HG03354 (cell line): ENCODE measurements around the gene CTNND2.
"Not testable (repeated sequence)": the region's sequence is repeated elsewhere in the genome, so short reads cannot be mapped to it uniquely, and the experiment has no call there.

Experiments
- ATAC-seq: cut with Tn5 transposase; IDR thresholded peaks from one replicate; pipeline ENCODE4 v1.9.1; 2021; ENCODE audit warnings: mild to moderate bottlenecking; ENCODE audit not compliant: unreplicated experiment, poor library complexity, severe bottlenecking

CTNND2 gene

DNA sequence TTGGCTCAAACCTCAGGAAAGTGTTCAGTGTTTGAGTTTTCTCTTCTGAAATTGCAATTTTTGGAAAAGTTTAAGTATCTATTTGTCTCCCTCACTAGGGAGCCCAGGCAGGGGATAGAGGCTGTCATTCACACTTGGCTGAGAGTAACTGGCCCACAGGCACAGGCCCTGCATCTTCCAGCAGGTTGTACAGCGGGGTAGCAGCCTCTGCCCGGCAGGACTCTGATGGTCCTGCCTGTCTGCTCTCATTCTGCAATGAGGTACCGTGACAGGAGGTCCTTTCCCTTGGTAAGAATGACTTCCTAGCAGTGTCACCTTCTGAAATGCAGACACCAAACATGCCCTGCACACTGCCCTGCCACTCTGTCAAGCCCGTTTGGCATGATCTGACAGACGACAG, 860.4 kb downstream of the CTNND2 start:
- no peak for ATAC-seq

DNA sequence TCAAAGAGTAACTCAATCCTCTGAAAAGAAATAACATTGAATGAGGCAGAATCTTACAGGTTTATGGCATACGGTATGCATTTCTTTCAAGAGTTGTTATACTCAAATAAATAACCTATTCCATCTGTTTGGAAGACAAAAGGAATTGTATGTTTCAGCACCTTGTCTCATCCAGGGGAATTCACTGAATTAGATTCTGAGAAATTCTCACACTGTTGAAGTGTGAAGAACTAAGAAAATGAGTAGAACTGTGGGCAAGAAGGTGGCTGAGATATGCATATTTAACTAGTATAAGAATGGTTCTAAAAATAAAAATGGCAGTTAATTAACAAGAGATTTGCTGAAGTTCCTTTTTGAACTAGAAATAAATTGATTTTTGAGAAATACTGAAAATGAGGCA, 863.9 kb downstream of the CTNND2 start:
- no peak for ATAC-seq

DNA sequence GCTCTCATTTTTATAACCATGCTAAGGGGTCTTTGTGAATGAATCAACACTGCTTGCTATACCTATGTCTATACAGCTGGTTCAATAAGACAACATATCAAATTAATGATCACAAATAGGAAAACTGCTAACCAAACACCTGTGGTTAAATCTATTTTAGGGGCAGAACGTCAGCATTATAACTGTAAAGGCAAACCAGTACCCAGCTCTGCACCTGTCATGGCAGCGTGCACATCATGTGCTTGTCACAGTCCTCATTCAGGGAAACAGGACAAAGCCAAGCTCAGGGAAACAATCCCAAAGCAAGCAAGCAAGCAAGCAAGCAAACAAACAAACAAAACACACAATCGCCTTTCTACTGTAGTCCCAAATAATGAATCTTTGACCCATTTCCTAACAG, 865.5 kb downstream of the CTNND2 start:
- ATAC-seq = no peak

DNA sequence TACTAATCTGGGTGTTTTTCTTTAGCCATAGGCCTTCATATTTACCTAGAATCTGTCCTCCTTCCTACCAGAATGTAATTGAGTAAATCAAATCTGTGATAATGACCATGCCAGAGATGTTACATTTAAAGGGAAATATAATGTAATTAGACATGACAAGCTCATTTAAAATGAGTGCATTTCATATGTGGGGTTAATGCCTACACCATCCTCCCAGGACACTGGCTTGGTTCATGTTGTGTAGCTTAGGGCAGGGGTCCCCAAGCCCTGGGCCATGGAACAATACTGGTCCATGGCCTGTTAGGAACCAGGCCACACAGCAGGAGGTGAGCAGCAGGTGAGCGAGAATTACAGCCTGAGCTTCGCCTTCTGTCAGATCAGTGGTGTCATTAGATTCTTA, 866.3 kb downstream of the CTNND2 start:
- ATAC-seq = no peak

DNA sequence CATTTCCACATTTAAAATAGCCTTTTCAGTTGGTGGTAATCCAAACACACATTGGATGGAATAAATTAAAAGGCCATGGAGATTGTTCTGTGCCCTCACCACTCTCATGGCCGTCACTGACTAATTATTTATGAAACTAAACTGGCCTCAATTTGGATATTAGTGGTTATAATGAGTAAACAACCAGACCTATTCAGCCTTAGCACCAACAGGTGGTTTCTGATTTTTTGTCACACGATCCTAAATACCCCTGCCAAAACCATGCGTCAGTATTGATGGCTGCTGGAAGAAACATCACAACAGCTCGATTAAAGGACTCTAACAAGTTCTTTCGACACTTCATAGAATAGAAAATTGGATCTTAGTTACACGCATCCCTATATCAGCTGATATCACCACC, 867.2 kb downstream of the CTNND2 start:
- peak; percentile 85 for ATAC-seq

DNA sequence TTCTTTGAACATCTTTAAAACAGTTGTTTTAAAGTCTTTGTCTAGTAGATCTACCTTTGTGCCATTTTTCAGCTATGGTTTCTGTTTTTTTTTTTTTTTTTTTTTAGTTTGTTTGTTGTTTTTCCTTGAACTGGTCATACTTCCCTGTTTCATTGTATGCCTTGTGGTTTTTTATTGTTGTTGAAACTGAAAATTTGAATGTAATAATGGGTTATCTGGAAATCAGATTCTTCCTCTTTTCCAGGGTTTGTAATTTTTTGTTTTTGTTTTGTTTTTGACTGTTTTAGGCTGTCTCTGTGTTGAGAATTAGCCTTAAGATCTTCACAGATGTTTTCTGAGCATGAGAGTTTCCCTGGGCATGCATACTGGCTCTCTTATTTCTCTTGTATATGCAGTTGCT, 873.6 kb downstream of the CTNND2 start:
- ATAC-seq = no peak

DNA sequence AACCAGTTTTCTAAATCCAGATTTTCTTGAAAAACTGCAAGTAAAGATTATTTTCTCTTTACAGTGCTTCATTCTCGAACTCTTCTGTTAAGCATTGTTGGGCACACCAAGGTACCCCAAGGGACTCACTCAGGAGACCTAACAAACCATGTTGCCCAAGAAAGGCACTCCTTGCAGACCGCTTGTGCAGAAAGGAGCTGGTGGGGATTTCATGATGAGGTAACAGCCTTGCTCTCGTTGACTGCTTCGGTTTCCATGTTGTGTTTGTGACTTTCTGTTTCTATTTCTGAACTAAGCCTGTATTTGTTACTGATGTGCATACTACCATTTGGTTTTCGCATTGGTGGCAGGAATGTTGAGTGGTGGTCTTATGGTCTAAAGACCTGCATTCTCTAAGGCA, 876.6 kb downstream of the CTNND2 start:
- ATAC-seq = peak; percentile 76

DNA sequence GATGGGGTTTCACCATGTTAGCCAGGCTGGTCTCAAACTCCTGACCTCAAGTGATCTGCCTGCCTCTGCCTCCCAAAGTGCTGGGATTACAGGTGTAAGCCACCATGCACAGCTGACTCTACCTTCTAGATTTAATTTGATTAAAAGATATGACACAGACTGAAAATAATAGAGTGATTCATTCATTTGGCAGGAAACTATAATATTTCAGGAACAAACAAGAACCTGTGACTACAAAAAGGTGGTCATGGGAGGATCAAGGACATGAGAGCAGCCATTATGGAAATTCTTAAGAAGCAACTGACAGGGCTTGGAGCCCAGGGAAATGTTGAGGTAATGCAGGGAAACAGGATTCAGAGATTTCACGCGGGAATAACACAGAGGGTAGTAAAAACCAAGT, 877.7 kb downstream of the CTNND2 start:
- ATAC-seq = no peak

DNA sequence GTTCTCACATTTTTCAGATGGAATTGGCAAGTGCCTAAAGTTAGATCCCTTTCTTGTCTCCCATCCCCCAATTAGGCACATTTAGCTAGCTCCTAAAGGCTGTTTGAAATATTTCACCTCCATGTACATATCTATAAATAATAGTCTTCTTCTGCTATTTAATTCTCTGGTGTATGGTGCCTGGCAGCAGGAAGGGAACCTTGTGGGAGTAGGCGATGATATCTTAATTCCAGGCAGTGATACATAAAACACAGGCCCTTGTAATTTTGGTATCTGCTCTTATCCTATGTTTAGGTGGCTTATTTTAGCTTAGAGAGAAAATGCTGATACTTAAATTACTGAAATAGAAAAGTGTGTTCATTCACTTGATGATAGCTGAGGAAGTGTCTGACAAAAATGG, 880.3 kb downstream of the CTNND2 start:
- no peak for ATAC-seq

DNA sequence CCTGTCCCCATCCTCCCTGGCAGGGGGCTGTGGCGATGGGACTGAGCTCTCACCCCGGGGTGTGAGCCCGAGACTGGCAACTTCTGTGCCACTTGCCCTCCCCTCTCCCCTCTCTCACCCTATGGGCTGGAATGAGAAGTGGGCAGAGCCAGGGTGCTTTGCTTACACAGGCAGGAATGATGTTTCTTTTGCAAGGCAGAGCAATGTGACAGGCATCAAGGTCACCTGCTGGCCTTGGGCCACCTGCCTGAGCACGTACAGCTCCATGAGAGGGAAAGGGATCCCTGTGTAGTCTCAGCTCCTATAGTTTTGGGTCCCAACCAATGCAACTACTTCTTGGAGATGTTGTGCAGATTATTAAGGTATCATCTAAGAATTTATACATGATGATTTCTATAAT, 890.5 kb downstream of the CTNND2 start:
- ATAC-seq = no peak

DNA sequence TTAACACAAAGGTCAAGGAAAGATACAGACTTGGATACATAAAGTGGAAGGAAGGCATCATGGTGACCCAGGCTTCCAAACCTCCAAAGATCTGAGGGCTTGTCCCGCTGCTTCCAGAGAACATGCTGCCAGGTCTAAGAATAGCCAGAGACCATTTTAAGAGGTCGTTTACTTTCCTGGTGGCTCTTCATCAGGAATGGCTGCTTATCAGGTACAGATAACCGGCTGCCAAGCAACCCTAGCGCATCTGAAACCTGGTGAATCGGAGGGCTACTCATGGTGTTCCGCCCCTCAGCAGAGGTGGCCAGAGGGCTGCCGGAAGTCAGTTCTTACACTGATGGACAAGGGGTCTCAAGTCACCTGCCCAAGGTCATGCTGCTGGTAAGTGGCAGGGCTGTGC, 892.0 kb downstream of the CTNND2 start:
- no peak for ATAC-seq

DNA sequence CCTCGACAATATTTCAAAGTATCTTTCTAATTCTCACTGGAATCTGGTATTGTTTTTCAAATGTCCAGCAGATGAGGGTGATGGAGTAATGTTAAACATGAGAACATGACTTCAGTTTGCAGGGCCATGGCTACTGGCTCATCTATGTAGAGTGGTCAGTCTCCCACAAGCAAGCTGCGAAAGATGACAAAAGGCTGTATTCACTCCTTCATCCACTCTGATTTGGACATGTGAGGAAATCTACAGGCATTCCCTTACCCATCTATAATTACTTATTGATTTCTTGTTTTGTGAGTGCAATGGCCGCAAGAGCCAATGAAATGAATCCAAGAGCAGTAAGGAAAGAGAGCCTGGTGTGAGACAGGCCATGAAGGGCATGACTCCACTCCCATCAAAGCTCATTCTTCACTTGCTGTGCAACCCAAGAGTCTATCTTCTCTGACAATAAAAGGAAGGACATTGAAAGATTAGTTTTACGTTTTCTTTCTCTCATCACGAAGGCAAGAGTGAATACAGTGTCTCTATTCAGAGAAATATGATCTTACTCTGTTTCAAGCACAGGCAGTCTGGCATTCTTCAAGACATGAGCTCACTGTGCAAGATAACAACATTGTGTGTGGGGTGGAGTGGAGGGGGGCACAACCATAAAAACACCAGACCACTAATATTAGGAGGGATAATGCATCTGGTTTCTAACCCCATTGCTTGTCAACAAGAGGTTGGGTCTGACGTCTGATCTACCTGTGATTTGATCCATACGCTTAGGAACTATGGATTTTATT, 893.6 kb downstream of the CTNND2 start:
- no peak for ATAC-seq

DNA sequence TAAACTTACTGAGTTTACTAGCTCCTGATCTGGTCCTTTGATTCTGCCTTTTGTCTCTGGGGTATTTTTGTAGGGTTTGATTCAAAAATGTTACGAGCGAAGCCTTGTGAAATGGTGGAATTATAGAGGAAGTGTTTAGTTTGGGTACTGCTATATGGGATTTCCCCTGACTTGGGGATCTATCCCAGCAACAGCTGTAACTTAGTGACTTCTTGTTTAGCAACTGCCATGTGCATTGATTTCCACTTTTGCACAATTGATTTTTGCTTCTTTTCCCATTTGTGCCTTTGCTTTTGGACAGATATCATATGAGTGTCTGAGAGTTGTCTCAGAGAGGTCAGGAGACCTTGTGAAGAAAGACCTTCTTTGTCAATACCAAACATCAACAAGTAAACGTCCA, 894.7 kb downstream of the CTNND2 start:
- ATAC-seq = no peak

DNA sequence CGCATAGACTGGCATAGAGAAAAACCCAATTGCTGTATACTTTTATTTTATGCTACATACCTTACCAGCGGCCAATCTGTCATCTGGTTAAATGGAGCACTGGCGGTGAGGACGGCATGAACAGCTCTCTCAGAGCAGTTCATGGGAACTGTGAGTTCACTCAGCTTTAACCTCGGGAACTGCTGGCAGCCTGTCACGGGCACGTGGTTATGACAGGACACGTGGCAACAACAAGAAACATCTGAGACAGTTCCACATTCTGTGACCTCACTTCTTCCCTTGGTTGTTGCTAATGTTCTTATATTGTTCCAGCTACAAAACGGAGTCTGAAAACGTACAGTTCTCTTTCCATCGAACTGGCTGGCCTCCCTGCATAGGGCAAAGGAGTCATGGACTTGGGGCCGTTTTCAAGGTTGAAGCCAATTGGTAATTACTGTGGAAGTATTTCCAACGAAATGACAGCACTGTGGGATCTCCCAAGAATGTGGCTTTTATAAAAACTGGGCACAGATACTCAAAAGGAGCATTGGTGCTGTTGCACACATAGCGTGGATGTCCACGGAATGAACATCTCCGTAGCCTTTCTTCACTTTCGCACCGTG, 896.9 kb downstream of the CTNND2 start:
- no peak for ATAC-seq

DNA sequence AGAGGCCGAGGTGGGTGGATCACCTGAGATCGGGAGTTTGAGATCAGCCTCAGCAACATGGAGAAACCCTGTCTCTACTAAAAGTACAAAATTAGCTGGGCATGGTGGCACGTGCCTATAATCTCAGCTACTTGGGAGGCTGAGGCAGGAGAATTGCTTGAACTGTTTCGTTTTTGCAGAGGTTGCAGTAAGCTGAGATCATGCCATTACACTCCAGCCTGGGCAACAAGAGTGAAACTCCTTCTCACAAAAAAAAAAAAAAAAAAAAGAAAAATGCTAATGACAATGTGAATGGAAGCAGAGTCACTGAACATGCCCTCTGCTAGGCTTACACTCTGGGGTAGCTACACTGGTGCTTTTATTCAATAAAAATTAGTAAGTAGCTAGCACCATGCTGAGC, 899.7 kb downstream of the CTNND2 start:
- ATAC-seq = not testable (repeated sequence)

DNA sequence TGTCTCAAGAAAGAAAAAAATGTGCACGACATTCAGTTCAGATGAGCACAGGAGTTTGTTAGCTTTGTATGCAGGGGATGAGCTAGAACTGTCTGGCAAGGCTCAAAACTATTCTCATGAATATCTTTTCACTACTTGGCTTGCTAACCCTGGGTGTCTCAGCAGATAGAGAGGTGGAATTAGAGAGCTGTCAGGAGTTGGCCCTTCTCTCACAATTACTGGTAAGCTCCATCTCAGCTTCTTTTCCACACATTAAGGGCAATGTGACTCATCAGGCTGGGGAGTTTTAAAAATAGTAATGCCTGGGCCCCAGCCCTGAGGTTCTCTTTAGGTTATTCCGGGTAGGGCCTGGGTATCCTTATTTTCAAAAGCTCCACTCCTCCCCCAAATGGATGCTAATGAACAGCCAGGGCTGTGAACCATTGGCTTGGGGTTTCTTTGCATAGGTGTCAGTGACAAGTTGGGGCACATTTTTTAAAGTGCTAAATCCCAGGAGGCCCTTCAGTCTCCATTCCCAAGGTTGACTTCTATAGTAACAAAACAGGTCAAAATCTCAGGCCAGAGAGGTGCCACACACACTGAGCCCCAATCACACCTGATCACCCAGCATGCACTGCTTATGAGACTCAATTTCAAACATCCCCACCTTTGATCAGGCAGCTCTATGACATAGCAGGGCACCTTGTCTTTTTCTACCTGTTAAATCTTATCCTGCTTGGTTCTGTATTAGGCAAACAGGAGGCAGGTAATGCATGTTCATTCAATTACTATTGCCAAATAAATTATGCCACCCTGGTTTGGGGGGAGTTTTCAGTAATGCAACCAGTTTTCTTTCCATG, 903.5 kb downstream of the CTNND2 start:
- ATAC-seq = no peak

DNA sequence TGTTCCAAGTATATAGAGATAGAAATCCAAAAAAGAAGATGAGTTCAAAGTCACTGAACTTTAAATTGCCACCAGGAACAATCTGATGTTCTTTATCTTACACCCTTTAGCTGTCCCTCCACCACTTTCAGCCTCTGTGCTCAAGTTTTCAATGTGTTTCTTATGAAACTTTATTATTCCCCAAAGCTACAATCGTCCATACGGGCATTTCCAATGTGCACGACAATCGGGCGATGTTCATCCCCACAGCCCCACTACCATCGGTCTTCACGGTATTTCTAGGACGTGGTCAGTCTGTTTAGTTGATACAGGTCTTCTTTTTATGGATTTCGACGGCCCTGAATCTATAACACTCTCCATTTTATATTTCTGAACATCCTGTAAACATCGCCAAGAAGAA, 904.5 kb downstream of the CTNND2 start:
- ATAC-seq = no peak

DNA sequence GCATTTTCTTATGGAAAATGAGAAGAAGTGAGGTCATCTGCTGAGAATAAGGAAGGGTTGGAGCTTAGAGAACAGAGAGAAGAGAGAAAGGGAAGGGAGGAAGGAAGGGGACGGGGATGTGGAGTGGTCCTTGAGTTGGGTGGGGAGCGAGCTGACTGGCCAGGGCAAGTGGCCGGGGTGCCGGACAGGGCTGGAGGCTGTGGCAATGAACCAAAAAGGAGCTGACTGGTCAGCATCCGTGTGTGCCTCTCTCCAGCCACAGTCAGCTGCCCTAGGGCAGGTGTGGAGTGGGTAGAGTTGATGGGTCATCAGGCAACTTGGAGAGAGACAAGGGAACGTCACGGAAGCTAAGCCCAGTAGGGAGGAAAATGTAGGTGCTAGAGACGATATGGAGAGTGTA, 908.4 kb downstream of the CTNND2 start:
- no peak for ATAC-seq

DNA sequence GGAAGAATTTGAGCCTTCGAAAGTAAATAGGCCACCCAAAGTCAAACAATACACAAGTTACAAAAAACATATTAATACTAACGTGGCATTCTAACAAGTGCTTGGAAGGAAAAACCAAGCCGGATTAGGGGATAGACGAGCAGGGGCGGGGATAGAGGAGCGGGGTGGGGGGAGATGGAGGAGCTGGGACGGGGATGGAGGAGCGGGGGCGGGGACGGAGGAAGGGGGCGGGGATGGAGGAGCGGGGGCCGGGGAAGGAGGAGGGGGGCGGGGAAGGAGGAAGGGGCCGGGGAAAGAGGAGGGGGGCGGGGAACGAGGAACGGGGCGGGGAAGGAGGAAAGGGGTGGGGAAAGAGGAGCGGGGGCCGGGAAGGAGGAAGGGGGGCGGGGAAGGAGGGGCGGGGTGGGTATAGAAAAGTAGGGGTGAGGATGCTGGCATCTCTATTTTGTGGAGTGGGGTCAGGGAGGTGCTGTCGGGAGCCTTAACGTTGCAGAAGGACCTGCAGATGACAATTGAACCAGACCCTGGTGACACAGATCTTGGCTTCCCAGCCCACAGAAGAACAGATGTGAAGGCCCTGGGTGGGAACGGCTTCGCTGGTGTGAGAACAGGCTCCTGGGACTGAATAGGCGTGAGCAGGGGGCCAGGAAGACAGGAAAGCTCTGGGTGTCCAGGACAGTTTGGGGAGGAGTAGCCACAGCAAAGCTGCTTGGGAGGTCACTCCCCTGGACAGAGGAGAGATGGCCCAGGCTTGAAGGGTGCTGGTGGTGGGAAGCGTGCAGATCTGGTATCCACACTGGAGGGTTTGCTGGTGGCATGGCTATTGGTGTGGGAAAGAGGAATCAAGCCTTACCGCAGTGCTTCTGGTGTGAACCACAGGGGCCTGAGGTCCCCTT, 909.9 kb downstream of the CTNND2 start:
- ATAC-seq = no peak

DNA sequence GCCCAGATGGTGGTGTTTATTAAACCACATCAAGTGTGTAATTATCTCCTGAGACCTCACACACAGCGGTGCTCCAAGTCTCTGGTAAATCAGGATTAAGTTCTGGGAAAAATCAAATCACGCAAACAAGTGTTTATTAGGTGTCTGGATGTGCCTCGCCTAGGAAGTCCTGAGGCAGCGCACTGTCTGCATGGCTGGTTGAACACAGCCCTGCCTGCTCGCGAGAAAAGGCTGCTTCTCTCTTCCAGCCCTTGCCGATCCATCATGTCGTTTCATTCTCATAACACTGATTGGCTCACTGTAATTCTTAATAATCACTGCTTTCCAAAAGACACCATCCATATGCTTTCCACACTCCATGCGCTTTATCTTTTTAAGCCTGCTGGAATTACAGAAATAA, 913.6 kb downstream of the CTNND2 start:
- no peak for ATAC-seq
